ENCODE results near the gene TP53RK.

DNA sequence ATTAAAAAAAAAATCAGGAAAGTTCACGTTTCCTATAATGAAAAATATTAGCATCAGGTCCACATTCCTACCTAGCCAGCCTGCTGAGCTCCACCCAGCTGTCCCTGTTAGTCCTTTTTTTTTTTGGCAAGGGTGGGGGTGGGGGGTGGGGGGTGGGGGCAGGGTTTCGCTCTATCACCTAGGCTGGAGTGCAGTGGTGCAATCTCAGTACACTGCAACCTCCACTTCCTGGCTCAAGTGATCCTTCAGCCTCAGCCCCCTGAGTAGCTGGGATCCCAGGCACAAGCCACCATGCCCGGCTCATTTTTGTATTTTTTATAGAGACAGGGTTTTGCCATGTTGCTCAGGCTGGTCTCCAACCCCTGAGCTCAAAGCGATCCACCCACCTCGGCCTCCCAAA is 12.7 kb upstream of the TP53RK start:
- TF ChIP-seq, protein P1, sequence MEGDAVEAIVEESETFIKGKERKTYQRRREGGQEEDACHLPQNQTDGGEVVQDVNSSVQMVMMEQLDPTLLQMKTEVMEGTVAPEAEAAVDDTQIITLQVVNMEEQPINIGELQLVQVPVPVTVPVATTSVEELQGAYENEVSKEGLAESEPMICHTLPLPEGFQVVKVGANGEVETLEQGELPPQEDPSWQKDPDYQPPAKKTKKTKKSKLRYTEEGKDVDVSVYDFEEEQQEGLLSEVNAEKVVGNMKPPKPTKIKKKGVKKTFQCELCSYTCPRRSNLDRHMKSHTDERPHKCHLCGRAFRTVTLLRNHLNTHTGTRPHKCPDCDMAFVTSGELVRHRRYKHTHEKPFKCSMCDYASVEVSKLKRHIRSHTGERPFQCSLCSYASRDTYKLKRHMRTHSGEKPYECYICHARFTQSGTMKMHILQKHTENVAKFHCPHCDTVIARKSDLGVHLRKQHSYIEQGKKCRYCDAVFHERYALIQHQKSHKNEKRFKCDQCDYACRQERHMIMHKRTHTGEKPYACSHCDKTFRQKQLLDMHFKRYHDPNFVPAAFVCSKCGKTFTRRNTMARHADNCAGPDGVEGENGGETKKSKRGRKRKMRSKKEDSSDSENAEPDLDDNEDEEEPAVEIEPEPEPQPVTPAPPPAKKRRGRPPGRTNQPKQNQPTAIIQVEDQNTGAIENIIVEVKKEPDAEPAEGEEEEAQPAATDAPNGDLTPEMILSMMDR (IDR thresholded peaks at IDR 0.05; ENCODE audit: insufficient read depth, low read length): no peak
- TF ChIP-seq POLR2AphosphoS5 (IDR thresholded peaks at IDR 0.05; ENCODE audit: low read depth): no peak
- TF ChIP-seq, protein P2, sequence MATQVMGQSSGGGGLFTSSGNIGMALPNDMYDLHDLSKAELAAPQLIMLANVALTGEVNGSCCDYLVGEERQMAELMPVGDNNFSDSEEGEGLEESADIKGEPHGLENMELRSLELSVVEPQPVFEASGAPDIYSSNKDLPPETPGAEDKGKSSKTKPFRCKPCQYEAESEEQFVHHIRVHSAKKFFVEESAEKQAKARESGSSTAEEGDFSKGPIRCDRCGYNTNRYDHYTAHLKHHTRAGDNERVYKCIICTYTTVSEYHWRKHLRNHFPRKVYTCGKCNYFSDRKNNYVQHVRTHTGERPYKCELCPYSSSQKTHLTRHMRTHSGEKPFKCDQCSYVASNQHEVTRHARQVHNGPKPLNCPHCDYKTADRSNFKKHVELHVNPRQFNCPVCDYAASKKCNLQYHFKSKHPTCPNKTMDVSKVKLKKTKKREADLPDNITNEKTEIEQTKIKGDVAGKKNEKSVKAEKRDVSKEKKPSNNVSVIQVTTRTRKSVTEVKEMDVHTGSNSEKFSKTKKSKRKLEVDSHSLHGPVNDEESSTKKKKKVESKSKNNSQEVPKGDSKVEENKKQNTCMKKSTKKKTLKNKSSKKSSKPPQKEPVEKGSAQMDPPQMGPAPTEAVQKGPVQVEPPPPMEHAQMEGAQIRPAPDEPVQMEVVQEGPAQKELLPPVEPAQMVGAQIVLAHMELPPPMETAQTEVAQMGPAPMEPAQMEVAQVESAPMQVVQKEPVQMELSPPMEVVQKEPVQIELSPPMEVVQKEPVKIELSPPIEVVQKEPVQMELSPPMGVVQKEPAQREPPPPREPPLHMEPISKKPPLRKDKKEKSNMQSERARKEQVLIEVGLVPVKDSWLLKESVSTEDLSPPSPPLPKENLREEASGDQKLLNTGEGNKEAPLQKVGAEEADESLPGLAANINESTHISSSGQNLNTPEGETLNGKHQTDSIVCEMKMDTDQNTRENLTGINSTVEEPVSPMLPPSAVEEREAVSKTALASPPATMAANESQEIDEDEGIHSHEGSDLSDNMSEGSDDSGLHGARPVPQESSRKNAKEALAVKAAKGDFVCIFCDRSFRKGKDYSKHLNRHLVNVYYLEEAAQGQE (IDR thresholded peaks at IDR 0.05; ENCODE audit: insufficient replicate concordance, low read depth): no peak
- TF ChIP-seq GABPA (IDR thresholded peaks at IDR 0.05; ENCODE audit: low read depth): no peak
